NOMO-1 (cell line): ENCODE measurements around the gene BICD2.
A peak's percentile ranks its signal among the peaks of the same experiment; 100 is the strongest.

Experiments used
- DNase-seq, 2 experiments: peaks; one replicate each; lab custom pipeline; 2025; ENCODE audit not compliant: unreplicated experiment in 2 of 2; lab: John Stamatoyannopoulos, UW

BICD2 gene

DNA sequence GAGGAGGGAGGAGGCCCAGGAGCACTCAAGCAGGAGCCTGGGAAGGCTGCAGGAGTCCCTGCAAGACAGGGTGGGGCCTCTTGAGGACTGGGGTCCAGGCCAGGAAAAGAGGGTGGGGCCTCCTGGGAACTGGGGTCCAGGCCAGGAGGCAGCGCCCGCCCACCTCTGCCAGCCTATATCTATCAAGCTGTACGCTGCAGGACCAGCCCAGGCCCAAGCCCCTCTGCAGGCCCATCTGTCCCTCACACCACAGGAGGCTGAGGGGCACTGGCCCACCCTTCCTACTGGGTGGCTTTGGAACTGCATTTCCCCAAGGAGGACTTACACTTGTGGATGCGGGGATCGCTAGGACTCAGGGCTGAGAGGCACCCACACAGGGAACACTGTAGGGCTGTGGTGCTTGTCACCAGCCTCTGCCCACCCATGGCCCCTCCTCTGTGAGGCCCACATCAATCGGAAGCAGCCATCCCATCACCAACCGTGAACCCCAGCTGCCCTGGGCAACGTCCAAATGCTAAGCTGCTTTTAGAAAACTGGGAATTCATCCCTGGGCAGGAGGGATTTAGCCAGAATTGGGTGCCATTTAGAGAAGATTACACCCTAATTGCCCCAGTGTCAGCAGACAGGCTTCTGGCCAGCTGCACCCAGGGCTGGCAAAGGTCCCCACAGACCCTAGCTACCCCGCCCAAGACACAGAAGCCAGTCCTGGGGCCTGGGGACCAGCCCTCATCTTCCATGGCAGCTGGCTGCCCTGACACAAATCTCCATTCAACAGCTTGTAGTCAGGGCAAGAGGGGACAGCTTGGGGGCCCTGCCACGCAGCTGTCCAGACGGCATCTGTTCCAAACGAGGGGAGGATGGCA is 15.3 kb downstream of the BICD2 start:
- no peak for DNase-seq

DNA sequence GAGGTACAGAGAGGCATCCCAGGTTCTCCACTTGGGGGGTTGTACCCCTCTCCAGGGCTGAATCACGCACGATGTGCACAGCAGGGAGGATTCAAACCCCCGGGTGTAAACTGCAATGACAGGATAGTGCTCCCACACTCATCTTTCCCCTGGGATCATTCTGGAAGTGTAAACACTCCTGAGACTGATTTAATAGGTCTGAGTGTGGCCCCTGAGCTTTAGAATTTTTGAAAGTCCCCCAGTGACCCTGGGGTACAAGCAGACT is 16.5 kb downstream of the BICD2 start:
- DNase-seq, result no peak

DNA sequence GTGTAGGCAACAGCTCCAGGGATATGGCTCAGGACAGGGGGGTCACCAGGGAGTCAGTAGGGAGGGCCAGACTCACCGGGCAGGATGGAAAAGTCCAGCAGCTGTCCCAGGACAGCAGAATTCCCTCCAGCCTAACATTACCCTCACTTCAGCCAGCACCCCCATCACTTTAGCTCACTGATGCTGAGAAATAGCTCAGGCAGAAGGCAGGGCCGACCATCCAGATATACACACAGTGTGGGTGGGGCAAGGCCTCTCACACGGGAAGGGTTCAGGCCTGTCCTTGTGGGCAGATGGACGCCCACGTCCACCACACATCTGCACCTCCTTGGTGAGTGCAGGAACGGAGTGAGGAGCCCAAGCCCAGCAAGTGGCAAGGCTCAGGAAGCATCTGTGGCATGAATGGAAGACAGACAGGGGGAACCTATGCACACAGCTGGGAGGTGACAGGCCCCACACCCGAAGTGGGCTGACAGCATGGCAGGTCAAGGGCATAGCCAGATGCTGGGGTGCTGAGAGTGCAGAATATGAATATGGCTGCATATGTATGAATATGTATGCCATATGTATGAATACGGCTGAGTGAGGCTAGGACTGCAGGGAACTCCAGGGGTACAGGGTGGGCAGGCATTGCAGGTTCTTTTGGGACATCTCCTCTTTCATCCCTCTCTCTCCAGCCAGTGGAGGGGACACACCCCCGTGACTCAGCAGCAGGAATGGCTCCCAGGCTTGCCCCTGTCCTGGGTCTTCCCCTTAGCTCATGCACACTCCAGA is 17.0 kb downstream of the BICD2 start:
- DNase-seq, result no peak

DNA sequence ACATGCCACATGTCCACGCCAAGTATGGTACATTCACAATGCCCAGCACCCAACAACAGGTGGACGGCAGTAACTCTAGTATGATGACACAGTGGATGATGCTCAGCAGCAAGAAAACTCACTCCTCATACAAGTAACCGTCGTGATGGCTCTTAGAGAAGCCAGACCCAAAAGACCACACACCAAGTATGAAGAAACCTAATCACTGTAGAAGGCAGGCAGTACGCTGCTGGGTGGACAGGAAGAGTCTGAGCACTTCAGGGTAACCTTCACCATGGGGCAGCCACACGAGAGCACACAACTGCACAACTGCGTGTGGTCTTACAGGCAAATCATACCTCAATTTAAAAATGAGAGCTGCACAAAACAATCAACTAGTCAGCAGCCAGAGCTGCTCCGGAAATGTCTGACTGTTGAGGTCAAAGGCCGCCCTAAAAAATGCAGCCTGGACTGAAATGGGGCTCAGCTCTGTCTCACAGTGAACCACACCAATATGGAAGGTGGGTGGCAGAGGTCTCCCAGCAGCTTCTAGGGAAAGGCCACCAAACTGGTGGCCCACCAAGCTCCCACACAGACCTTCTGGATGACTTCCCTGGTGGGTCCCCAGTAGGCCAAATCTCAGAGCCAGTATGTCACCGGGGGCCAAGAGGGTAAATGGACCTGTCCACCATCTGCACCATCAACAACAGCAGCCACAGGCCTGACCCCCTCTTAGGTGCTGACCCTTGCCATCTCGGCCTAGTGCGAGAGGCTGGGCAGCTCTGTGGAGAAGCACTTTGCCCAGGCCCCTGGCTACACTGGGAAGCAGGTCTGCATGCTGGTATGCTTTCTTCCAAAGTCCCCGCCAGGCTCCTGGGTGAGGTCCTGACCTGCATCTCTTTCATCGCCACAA is 17.8 kb downstream of the BICD2 start:
- no peak for DNase-seq

- no peak for DNase-seq
These were observed 18.8 kb downstream of the BICD2 start for GRCh38 chr9:92745881-92746280.

GRCh38 chr9:92745331-92745730 is 19.3 kb downstream of the BICD2 start:
- no peak for DNase-seq

DNA sequence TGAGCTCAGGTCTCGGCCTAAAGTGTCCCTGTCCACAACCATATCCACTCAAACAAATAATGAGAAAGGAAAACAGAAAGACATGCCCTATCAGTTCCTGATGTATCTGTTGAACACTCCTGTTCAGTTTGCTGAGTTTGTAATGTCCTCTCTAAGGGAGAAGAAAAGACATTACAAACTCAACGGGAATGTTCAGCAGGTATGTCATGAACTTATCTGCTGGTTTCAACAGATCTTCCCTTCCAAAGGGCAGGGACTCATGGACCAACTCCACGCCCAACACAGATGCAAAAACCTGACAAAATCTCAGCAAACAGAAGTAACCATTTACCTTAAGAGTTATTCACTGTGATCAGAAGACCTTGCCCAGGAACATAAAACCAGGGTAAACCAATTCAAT is 23.7 kb downstream of the BICD2 start:
- no peak for DNase-seq

GRCh38 chr9:92740446-92740961 is 24.1 kb downstream of the BICD2 start:
- DNase-seq, result peak; percentile 40 to 82

- peak in 1 of 2 experiments; percentile 46 for DNase-seq
These were observed 24.6 kb downstream of the BICD2 start for GRCh38 chr9:92740009-92740408.

DNA sequence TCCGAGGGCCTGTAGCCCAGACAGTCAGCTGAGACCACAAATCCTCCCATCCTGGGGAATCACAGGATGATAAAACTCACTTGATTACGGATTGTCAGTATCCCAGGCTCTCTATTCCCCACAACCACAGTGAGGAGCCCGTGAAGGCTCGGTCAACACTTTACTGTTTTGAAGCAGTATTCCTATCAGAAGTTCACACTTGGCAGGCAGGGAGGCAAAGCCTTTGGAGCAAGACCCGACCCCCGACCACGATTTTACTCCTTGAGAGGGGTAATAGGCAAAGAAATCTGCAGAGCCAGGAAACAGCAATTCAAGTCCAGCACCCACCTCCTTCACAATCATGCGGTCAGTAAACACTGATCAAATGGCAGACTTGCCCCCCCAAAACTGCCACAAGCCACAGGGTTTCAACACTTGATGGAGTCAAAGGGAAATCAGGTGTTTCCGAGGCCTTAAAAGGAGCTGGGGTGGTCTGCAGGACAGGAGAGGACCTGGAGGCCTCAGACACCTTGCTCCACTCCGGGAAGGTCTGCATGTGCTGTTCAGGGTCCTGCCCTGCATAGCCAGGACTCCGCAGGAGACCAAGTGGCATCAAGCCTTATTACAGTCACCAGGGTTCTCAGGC is 25.2 kb downstream of the BICD2 start:
- peak in 1 of 2 experiments; percentile 39 for DNase-seq

DNA sequence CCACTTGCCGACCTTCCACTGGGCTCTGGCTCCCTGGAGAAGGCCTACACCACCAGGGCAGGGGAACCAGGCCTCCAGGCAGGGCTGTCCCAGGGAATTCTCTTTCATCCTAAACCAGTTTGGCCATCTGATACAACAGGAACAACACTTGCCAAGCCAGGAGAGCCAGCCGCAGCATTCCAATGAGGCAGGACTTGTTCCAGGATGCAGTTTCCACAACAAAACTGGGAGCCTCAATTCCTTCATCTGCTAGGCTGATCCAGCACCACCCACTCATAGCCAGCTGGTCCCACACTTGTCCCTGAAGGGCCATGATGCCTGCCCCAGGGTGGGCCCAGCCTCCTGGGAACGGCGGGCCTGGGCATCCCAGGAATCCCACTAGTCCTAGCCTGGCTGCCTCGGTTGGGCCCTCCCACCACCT is 26.0 kb downstream of the BICD2 start:
- no peak for DNase-seq

DNA sequence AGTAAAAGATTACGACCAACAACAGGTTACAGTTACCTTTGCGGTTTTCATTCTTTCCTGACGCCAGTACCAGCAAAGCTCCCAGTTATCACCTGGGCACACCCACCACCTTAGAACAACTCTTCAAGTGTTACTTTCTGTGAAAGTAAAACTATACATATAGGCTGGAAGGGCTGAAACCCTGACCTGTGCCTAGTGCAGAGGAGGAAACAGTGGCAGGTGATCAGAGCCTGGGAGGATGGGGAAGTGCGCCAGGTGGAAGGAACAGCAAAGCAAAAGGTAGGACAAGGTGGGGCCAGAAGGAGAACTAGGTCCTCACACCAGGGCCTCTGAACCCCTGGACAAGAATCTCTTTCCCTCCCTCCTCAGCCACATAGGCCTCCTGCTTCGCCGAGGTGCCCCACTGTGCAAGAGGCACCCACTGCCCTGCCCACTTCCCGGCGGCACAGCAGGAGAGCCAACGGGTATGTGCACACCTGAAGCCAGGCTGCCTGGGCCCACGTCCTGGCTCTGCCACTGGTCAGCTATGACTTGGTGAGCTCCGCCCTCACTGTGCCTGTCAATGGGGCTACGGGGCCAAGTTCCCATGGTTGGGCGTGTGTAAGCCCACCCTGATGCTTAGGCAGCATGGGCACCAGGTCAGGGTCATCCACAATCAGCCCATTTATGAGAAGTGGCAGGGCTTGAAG is 26.9 kb downstream of the BICD2 start:
- DNase-seq, result no peak

GRCh38 chr9:92737216-92737606 is 27.4 kb downstream of the BICD2 start:
- DNase-seq, result no peak

DNA sequence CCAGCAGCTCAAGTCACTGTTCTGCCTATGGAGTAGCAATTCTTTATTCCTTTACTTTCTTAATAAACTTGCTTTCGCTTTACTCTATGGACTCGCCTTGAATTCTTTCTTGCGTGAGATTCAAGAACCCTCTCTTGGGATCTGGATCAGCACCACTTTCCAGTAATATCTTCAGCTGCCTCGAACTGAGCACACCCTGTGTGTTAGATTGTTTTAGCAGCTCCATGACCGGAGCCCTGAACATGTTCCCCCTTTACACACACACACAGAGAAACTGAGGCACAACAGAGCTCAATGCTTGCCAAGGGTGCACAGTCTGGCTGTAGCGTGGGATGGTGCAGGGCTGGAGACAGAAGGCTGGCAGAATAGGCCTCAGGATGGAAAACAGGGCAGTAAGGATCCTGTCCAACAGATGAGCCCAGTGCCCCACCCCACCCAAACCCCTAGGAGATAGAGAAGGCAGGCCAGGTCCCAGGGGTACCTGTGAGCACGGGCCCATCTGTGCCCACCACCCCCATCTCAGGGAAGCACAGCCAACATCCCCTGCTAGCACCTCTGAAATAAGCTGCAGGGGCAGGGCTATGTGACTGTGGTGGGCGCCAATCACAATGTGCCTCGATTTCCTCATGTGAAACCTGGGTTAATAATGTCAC is 27.9 kb downstream of the BICD2 start:
- no peak for DNase-seq

- DNase-seq, result no peak
These were observed 28.7 kb downstream of the BICD2 start for GRCh38 chr9:92735636-92736562.

DNA sequence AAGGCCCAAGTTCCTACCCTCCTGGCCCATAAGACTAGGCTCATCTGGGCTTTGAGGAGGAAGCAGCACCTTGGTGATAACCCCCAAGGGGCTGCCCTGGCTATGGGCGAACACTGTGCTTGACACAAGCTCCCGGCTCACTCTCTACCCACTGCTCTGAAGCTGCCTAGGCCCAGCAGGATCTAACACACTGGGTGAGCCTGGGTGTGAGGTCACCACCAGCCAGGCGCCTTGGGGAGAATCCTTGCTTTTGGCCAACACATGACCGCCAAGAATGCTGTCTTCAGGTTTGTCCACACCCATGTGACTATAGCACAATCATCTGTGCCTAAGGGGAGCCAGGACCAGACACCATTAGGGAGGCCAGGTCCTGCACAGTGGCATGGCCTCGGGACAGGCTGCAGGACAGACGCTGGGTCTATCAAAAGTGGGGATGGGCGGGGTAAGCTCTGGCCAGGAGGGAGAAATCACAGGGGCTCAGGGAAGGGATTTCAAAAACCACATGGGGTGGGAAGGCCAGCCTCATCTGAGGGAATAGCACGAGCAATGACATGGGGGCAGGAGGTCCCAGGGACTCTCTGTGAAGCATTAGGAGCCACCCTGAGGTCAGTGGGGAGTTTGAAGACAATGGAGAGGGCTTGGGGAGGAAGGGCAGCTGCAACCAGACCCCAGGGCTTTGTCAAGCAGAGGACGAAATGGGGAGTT is 29.6 kb downstream of the BICD2 start:
- DNase-seq, result no peak

DNA sequence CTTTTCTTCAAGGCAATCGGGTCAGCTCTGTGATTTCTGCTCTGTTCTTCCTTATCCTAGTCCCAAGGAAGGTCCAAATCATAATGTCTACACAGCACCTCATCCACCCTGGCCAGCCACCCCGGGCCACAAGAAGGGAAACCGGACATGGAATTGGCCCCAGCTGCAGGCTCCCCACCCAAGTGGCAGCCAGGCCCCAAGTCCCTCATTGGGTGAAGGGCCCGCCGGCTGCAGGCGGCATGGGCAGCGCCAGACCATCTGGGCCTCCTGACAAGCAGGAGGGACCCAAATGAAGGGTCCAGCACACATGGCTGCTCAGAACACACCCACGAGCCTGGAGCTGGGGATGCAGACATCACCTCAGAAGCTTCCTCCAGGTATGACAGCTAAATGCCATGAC is 33.7 kb downstream of the BICD2 start:
- no peak for DNase-seq

- no peak for DNase-seq
These were observed 34.9 kb downstream of the BICD2 start for GRCh38 chr9:92729735-92730155.
